ENCODE measurements around the gene LILRA5.
"Not testable (repeated sequence)": the region's sequence is repeated elsewhere in the genome, so short reads cannot be mapped to it uniquely, and the experiment has no call there.

The LILRA5 gene

GRCh38 chr19:54312436-54313377 is at the start of gene LILRA5:
Gene LILRA5 (minus strand): TSS chr19:54313166. CDS start chr19:54313019, 147 bp downstream.
- DNase-seq, result peak; percentile 33

GRCh38 chr19:54361680-54362422 is 48.9 kb upstream of the LILRA5 start:
- not testable (repeated sequence) for DNase-seq

- DNase-seq, result not testable (repeated sequence)
Observed at GRCh38 chr19:54359149-54359820, 46.3 kb upstream of the LILRA5 start.

- DNase-seq, result no peak
Observed at GRCh38 chr19:54357381-54357780, 44.4 kb upstream of the LILRA5 start.

GRCh38 chr19:54356444-54357056 is 43.6 kb upstream of the LILRA5 start:
- no peak for DNase-seq

- no peak for DNase-seq
Observed at GRCh38 chr19:54355675-54356074, 42.7 kb upstream of the LILRA5 start.

- no peak for DNase-seq
Observed at GRCh38 chr19:54354761-54355160, 41.8 kb upstream of the LILRA5 start.

- DNase-seq, result no peak
Observed at GRCh38 chr19:54352546-54352945, 39.6 kb upstream of the LILRA5 start.

GRCh38 chr19:54352041-54352440 is 39.1 kb upstream of the LILRA5 start:
- no peak for DNase-seq

GRCh38 chr19:54351474-54351873 is 38.5 kb upstream of the LILRA5 start:
- no peak for DNase-seq

GRCh38 chr19:54345938-54346386 is 33.0 kb upstream of the LILRA5 start:
- no peak for DNase-seq

- no peak for DNase-seq
Observed at GRCh38 chr19:54343868-54344267, 30.9 kb upstream of the LILRA5 start.

- DNase-seq, result no peak
Observed at GRCh38 chr19:54341295-54341694, 28.3 kb upstream of the LILRA5 start.

GRCh38 chr19:54339646-54340358 is 26.8 kb upstream of the LILRA5 start:
- peak; percentile 46 for DNase-seq

- DNase-seq, result no peak
Observed at GRCh38 chr19:54338521-54338920, 25.6 kb upstream of the LILRA5 start.

GRCh38 chr19:54337858-54338230 is 24.9 kb upstream of the LILRA5 start:
- no peak for DNase-seq

- no peak for DNase-seq
Observed at GRCh38 chr19:54336893-54337857, 24.2 kb upstream of the LILRA5 start.

GRCh38 chr19:54335979-54336892 is 23.3 kb upstream of the LILRA5 start:
- DNase-seq, result no peak

- DNase-seq, result no peak
Observed at GRCh38 chr19:54335164-54335563, 22.2 kb upstream of the LILRA5 start.
